Right hindlimb (tissue), 1 donor: ENCODE measurements around the gene PCDHB8.
"Not testable (repeated sequence)": the region's sequence is repeated elsewhere in the genome, so short reads cannot be mapped to it uniquely, and the experiment has no call there.

ENCODE experiments used
- DNase-seq: peaks from one replicate; pipeline ENCODE4 v3.0.0-alpha.2; 2018

The PCDHB8 gene

GRCh38 chr5:141184117-141184855 is 6.7 kb downstream of the PCDHB8 start:
- DNase-seq, result not testable (repeated sequence)

- DNase-seq, result no peak
These were observed 9.4 kb downstream of the PCDHB8 start, which contains the start of gene PCDHB9 for GRCh38 chr5:141186897-141187512. TSS of gene PCDHB9 (plus strand) at chr5:141187161. CDS start at chr5:141187319, 158 bp downstream.

- DNase-seq, result not testable (repeated sequence)
These were observed 11.1 kb downstream of the PCDHB8 start for GRCh38 chr5:141188682-141189081.

GRCh38 chr5:141189131-141189530 is 11.5 kb downstream of the PCDHB8 start:
- not testable (repeated sequence) for DNase-seq

GRCh38 chr5:141192110-141192725 is 14.6 kb downstream of the PCDHB8 start, which contains the start of gene PCDHB10:
TSS of gene PCDHB10 (plus strand) at chr5:141192353. CDS start at chr5:141192553, 200 bp downstream.
- DNase-seq, result no peak

- DNase-seq, result not testable (repeated sequence)
These were observed 16.7 kb downstream of the PCDHB8 start for GRCh38 chr5:141194332-141194731.

GRCh38 chr5:141196363-141196762 is 18.8 kb downstream of the PCDHB8 start:
- no peak for DNase-seq

GRCh38 chr5:141199359-141200235 is 22.0 kb downstream of the PCDHB8 start, which contains the start of gene PCDHB11:
TSS of gene PCDHB11 (plus strand) at chr5:141199627. CDS start at chr5:141199775, 148 bp downstream.
- no peak for DNase-seq

GRCh38 chr5:141201126-141201525 is 23.5 kb downstream of the PCDHB8 start:
- DNase-seq, result not testable (repeated sequence)

- DNase-seq, result not testable (repeated sequence)
These were observed 24.1 kb downstream of the PCDHB8 start for GRCh38 chr5:141201646-141202045.

GRCh38 chr5:141208478-141208877 is 30.9 kb downstream of the PCDHB8 start, which contains the start of gene PCDHB12:
TSS of gene PCDHB12 (plus strand) at chr5:141208719. CDS start at chr5:141208908, 189 bp downstream.
- DNase-seq, result no peak

- not testable (repeated sequence) for DNase-seq
These were observed 32.7 kb downstream of the PCDHB8 start for GRCh38 chr5:141210281-141210680.

- not testable (repeated sequence) for DNase-seq
These were observed 33.3 kb downstream of the PCDHB8 start for GRCh38 chr5:141210849-141211248.

GRCh38 chr5:141213656-141214339 is 36.2 kb downstream of the PCDHB8 start, which contains the start of gene PCDHB13:
TSS of gene PCDHB13 (plus strand) at chr5:141213919. CDS start at chr5:141214124, 205 bp downstream.
- peak; percentile 35 for DNase-seq

GRCh38 chr5:141214583-141214982 is 37.0 kb downstream of the PCDHB8 start:
- DNase-seq, result not testable (repeated sequence)

GRCh38 chr5:141215504-141215903 is 37.9 kb downstream of the PCDHB8 start:
- not testable (repeated sequence) for DNase-seq

- not testable (repeated sequence) for DNase-seq
These were observed 38.4 kb downstream of the PCDHB8 start for GRCh38 chr5:141216035-141216434.

GRCh38 chr5:141223112-141223783 is 45.7 kb downstream of the PCDHB8 start, which contains the start of gene PCDHB14:
TSS of gene PCDHB14 (plus strand) at chr5:141223343. CDS start at chr5:141223506, 163 bp downstream.
- DNase-seq, result no peak

- not testable (repeated sequence) for DNase-seq
These were observed 47.3 kb downstream of the PCDHB8 start for GRCh38 chr5:141224844-141225243.

- not testable (repeated sequence) for DNase-seq
These were observed 47.8 kb downstream of the PCDHB8 start for GRCh38 chr5:141225421-141225820.
